H1 (cell line): ENCODE data around the gene MEF2D. TPM values are rescaled to one million over a fixed set of nuclear protein-coding genes. Genes with fewer than 3 reads are reported as not detected.

ENCODE experiments used
- CTCF ChIA-PET: fragments of 300-600 bp; sonication (Branson Sonifier 250); formaldehyde crosslinking; loops from one replicate; lab custom pipeline; 2021; ENCODE audit not compliant: partially characterized antibody; lab: Charles Lee
- POLR2A ChIA-PET: fragments of 300-600 bp; sonication (Branson Sonifier 250); formaldehyde crosslinking; loops from one replicate; lab custom pipeline; 2021; ENCODE audit warnings: inconsistent platforms; ENCODE audit not compliant: partially characterized antibody; lab: Charles Lee
- DNase-seq, 2 experiments: peaks; one replicate each; pipeline versions ENCODE4 v3.0.0 to v3.0.0-alpha.2; 2010 to 2022; ENCODE audit warnings: low spot score in 2 of 2, low read depth in 1 of 2, mixed read lengths in 1 of 2
- FAIRE-seq: peaks from 2 replicates; lab custom pipeline; 2011; peaks lifted over from hg19 to GRCh38; lab: Jason Lieb, UNC
- H2AFZ ChIP-seq: 2 replicates; pipeline ENCODE4 v1.8.1; 2012; ENCODE audit warnings: low read length, inconsistent platforms
- H2AK5ac ChIP-seq: 2 replicates; pipeline ENCODE4 v1.6.1; 2013; ENCODE audit warnings: low read depth, low read length
- H2BK120ac ChIP-seq: replicated peaks from 2 replicates; pipeline ENCODE3; 2013; ENCODE audit warnings: low read depth, low read length, inconsistent platforms
- H2BK12ac ChIP-seq: 2 replicates; pipeline ENCODE4 v1.6.1; 2013; ENCODE audit warnings: low read depth, low read length
- H2BK15ac ChIP-seq: 2 replicates; pipeline ENCODE4 v1.6.1; 2013; ENCODE audit warnings: low read length
- H2BK20ac ChIP-seq: 2 replicates; pipeline ENCODE4 v1.6.1; 2013; ENCODE audit warnings: low read length
- H2BK5ac ChIP-seq: 2 replicates; pipeline ENCODE4 v1.6.1; 2013; ENCODE audit warnings: low read depth, low read length
- H3K14ac ChIP-seq: 2 replicates; pipeline ENCODE4 v1.6.1; 2013; ENCODE audit warnings: inconsistent platforms; ENCODE audit not compliant: insufficient read length
- H3K18ac ChIP-seq: 2 replicates; pipeline ENCODE4 v1.6.1; 2013; ENCODE audit warnings: low read length; ENCODE audit errors: extremely low read depth
- H3K23ac ChIP-seq: 2 replicates; pipeline ENCODE4 v1.6.1; 2013; ENCODE audit warnings: inconsistent platforms; ENCODE audit not compliant: insufficient read length
- H3K23me2 ChIP-seq: 2 replicates; pipeline ENCODE4 v1.6.1; 2013; ENCODE audit warnings: low read depth, low read length
- H3K27ac ChIP-seq: 2 replicates; pipeline ENCODE4 v1.6.1; 2011; ENCODE audit warnings: low read depth, low read length, inconsistent platforms
- H3K27me3 ChIP-seq, 4 experiments: replicated peaks in 1 of 4; 1 replicate in 1 of 4; 2 replicates in 3 of 4; pipeline versions ENCODE4 v1.6.1 to v1.8.1; 2011 to 2013; ENCODE audit warnings: low read length in 3 of 4, mild to moderate bottlenecking in 3 of 4, inconsistent platforms in 2 of 4, mixed read lengths in 2 of 4, moderate library complexity in 1 of 4; ENCODE audit not compliant: control insufficient read depth in 3 of 4, insufficient read depth in 3 of 4; ENCODE audit errors: extremely low read depth in 1 of 4
- H3K36me3 ChIP-seq, 4 experiments: 2 replicates each; pipeline versions ENCODE4 v1.6.1 to v1.8.1; 2011 to 2013; ENCODE audit warnings: mild to moderate bottlenecking in 4 of 4, low read length in 3 of 4, moderate library complexity in 2 of 4, control low read depth in 1 of 4, inconsistent platforms in 1 of 4; ENCODE audit not compliant: insufficient read depth in 4 of 4, control insufficient read depth in 2 of 4
- H3K4ac ChIP-seq: replicated peaks from 2 replicates; pipeline ENCODE3; 2013; ENCODE audit warnings: low read length, low read depth, mixed read lengths, inconsistent platforms; ENCODE audit not compliant: insufficient read length
- H3K4me1 ChIP-seq, 4 experiments: replicated peaks in 1 of 4; 1 replicate in 1 of 4; 2 replicates in 3 of 4; pipeline versions ENCODE4 v1.6.1 to v1.8.1; 2011 to 2013; ENCODE audit warnings: low read length in 3 of 4, inconsistent platforms in 2 of 4, mixed read lengths in 1 of 4; ENCODE audit not compliant: insufficient read depth in 4 of 4, control insufficient read depth in 3 of 4
- H3K4me2 ChIP-seq, 2 experiments: 2 replicates each; pipeline versions ENCODE4 v1.6.1 to v1.8.1; 2011 to 2013; ENCODE audit warnings: low read depth in 2 of 2, low read length in 2 of 2, control low read depth in 1 of 2, inconsistent platforms in 1 of 2, mild to moderate bottlenecking in 1 of 2; ENCODE audit not compliant: insufficient read depth in 1 of 2
- H3K4me3 ChIP-seq, 4 experiments: fragments of 200-600, 300-600 bp in 1 of 4; sonication (generic), shearing (Covaris generic), sonication (Bioruptor Twin) in 1 of 4; 2 replicates each; pipeline versions ENCODE4 v1.5.1 to v1.8.1; 2011 to 2016; ENCODE audit warnings: low read length in 4 of 4, low read depth in 3 of 4, control low read depth in 2 of 4, inconsistent platforms in 2 of 4, mild to moderate bottlenecking in 2 of 4, mixed read lengths in 1 of 4, moderate library complexity in 1 of 4; ENCODE audit not compliant: insufficient read depth in 2 of 4; ENCODE audit errors: extremely low read depth in 1 of 4
- H3K56ac ChIP-seq: replicated peaks from 2 replicates; pipeline ENCODE3; 2013; ENCODE audit warnings: low read depth, mild to moderate bottlenecking, mixed read lengths, low read length, inconsistent platforms; ENCODE audit not compliant: insufficient read length
- H3K79me1 ChIP-seq: 2 replicates; pipeline ENCODE4 v1.6.1; 2013; ENCODE audit warnings: low read depth, low read length, control low read depth
- H3K79me2 ChIP-seq, 2 experiments: 2 replicates each; pipeline versions ENCODE4 v1.6.1 to v1.8.1; 2012 to 2013; ENCODE audit warnings: low read length in 2 of 2, mild to moderate bottlenecking in 2 of 2, inconsistent platforms in 1 of 2; ENCODE audit not compliant: insufficient read depth in 2 of 2, control insufficient read depth in 1 of 2
- H3K9ac ChIP-seq, 4 experiments: replicated peaks in 1 of 4; 1 replicate in 1 of 4; 2 replicates in 3 of 4; pipeline versions ENCODE4 v1.6.1 to v1.8.1; 2011 to 2013; ENCODE audit warnings: low read depth in 3 of 4, low read length in 3 of 4, control low read depth in 2 of 4, mild to moderate bottlenecking in 2 of 4, moderate library complexity in 2 of 4, inconsistent platforms in 1 of 4; ENCODE audit errors: extremely low read depth in 1 of 4
- H3K9me3 ChIP-seq, 2 experiments: 2 replicates each; pipeline versions ENCODE4 v1.6.1 to v1.8.1; 2012 to 2013; ENCODE audit warnings: mild to moderate bottlenecking in 2 of 2, moderate library complexity in 2 of 2, control low read depth in 1 of 2, inconsistent platforms in 1 of 2, low read depth in 1 of 2, low read length in 1 of 2, mixed read lengths in 1 of 2; ENCODE audit not compliant: insufficient read depth in 2 of 2
- H4K20me1 ChIP-seq, 2 experiments: replicated peaks in 1 of 2; 2 replicates each; pipeline versions ENCODE3 to v1.8.1; 2011 to 2013; ENCODE audit warnings: inconsistent platforms in 2 of 2, low read length in 2 of 2, mild to moderate bottlenecking in 1 of 2; ENCODE audit not compliant: insufficient read depth in 2 of 2, control insufficient read depth in 1 of 2
- H4K5ac ChIP-seq: 2 replicates; pipeline ENCODE4 v1.6.1; 2013; ENCODE audit warnings: low read length, low read depth, mixed read lengths, inconsistent platforms; ENCODE audit not compliant: insufficient read length
- H4K8ac ChIP-seq: 2 replicates; pipeline ENCODE4 v1.8.0; 2013; ENCODE audit warnings: mild to moderate bottlenecking, moderate library complexity, low read length, inconsistent platforms; ENCODE audit not compliant: insufficient read depth; ENCODE audit errors: extremely low read depth
- H4K91ac ChIP-seq: replicated peaks from 2 replicates; pipeline ENCODE3; 2013; ENCODE audit warnings: low read length, mixed read lengths, inconsistent platforms; ENCODE audit not compliant: insufficient read length
- ASH2L ChIP-seq: fragments of 200-600, 300-600 bp; sonication (generic); IDR thresholded peaks from one replicate; pipeline ENCODE4 v1.7.1; 2017; ENCODE audit warnings: low read length
- CBX5 ChIP-seq: fragments of 300-800, 300-1000 bp; sonication (generic); IDR thresholded peaks from 2 replicates; pipeline ENCODE4 v1.7.1; 2016; ENCODE audit warnings: antibody characterized with exemption, low read length, low read depth
- CTCF ChIP-seq, 3 experiments: IDR thresholded peaks; 1 replicate in 2 of 3; 2 replicates in 1 of 3; pipeline versions ENCODE4 v1.5.1 to v1.6.1; 2011; ENCODE audit warnings: low read length in 3 of 3, mild to moderate bottlenecking in 3 of 3, inconsistent platforms in 2 of 3, low read depth in 1 of 3, moderate library complexity in 1 of 3; ENCODE audit not compliant: insufficient read depth in 1 of 3; ENCODE audit errors: control extremely low read depth in 1 of 3
- RNF2 ChIP-seq: fragments of 200-900, 300-1000 bp; sonication (generic); IDR thresholded peaks from 2 replicates; pipeline ENCODE4 v1.7.1; 2016; ENCODE audit warnings: borderline replicate concordance, low read depth, mild to moderate bottlenecking, antibody characterized with exemption, low read length; ENCODE audit not compliant: poor library complexity, severe bottlenecking; ENCODE audit errors: missing control alignments
- SAP30 ChIP-seq: fragments of 300-600 bp; sonication (generic); IDR thresholded peaks from 2 replicates; pipeline ENCODE4 v1.7.1; 2012; ENCODE audit warnings: low read length, moderate library complexity, mild to moderate bottlenecking, inconsistent platforms; ENCODE audit not compliant: insufficient read depth, insufficient replicate concordance
- SIRT6 ChIP-seq: IDR thresholded peaks from one replicate; pipeline ENCODE4 v1.7.1; 2012; ENCODE audit warnings: low read length, inconsistent platforms
- SUZ12 ChIP-seq: fragments of 200-600 bp; sonication (generic); IDR thresholded peaks from 2 replicates; pipeline ENCODE4 v1.6.1; 2012; ENCODE audit warnings: mild to moderate bottlenecking, inconsistent platforms, low read length, moderate library complexity, mixed read lengths
- YY1 ChIP-seq: IDR thresholded peaks from 2 replicates; pipeline ENCODE4 v1.6.1; 2011; ENCODE audit warnings: low read depth, mild to moderate bottlenecking, low read length
- WGBS, 2 experiments: shearing (Covaris generic) in 1 of 2; methylation state at CpG; one replicate each; pipeline versions ENCODE4 v1.1.6 to v1.1.7; 2013 to 2015; ENCODE audit warnings: low lambda C conversion rate in 2 of 2, mixed read lengths in 2 of 2, inconsistent platforms in 1 of 2, low coverage in 1 of 2, missing lambda C conversion rate in 1 of 2; ENCODE audit not compliant: insufficient replicate concordance in 2 of 2, insufficient coverage in 1 of 2, insufficient read length in 1 of 2; ENCODE audit errors: extremely low coverage in 1 of 2, missing lambda C conversion rate in 1 of 2; 5-methylcytosine and 5-hydroxymethylcytosine counted together
- polyA plus RNA-seq, 7 experiments: library from polyadenylated mRNA; depleted of rRNA in 3 of 7; stranded (reverse) in 5 of 7; unstranded in 2 of 7; fragments of >200 nt in 5 of 7; fragments of 200-250 nt in 2 of 7; gene quantifications; 1 replicate in 5 of 7; 2 replicates in 1 of 7; 4 replicates in 1 of 7; pipeline versions ENCODE4 v1.2.1 to v1.2.3, GENCODE V29; 2011 to 2013; ENCODE audit warnings: missing spikeins in 2 of 7, mixed read lengths in 2 of 7
- total RNA-seq: library from RNA; stranded (reverse); fragmentation: NEBNext Ultra II Directional; extraction: Animal tissue kit (Norgen Biotek cat#: 25700); gene quantifications from 2 replicates; pipeline ENCODE4 v1.2.1, GENCODE V29; 2021
- TF ChIP-seq, protein P1 (sequence below): IDR thresholded peaks from 2 replicates; pipeline ENCODE4 v1.6.1; 2012; ENCODE audit warnings: low read length, inconsistent platforms

Gene MEF2D
- total and polyA plus RNA-seq, 2 of the 8 experiments (the other 6 are each of a cell fraction or from before 2014, with no cell fraction given), result 17.3 to 20.3 TPM

DNA sequence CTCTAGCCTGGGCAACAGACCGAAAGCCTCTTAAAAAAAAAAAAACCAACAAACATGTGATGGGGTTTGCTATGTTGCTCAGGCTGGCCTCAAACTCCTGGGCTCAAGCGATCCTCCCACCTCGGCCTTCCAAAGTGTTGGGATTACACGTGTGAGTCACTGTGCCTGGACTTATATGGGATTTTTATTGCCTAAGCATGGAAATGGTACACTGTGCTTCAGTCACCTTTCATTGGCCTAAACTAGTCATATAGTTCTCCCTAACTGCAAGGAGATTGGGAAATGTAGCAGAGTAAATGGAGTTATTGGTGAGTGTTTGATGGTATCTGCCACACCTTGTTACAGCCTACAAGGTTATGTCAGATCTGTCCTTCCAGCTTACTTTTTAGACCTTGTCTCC is 17.2 kb upstream of the MEF2D start:
- H2BK15ac ChIP-seq, result no peak overlapping the region
- no peak overlapping the region for H3K14ac ChIP-seq
- H3K4me2 ChIP-seq, result no peak overlapping the region
- H3K27me3 ChIP-seq, result no peaks in the 10 kb centered on the region
- H3K9ac ChIP-seq, result no peak overlapping the region
- H3K18ac ChIP-seq, result no peak overlapping the region
- H4K5ac ChIP-seq, result no peak overlapping the region
- no peak overlapping the region for H3K4ac ChIP-seq
- H2AK5ac ChIP-seq, result no peak overlapping the region
- H3K79me1 ChIP-seq, result no peaks in the 10 kb centered on the region
- H3K36me3 ChIP-seq, result no peaks in the 10 kb centered on the region
- ChIA-PET CTCF (interaction anchor here (0.6 to 2.0 kb wide), 7 partner anchors 9 to 67 kb away, joined by 3 to 5 read pairs (median 3); partner anchors contain the start of gene MEF2D), POLR2A (interaction anchor here (0.9 to 1.1 kb wide), 2 partner anchors 9 to 26 kb away, joined by 3 to 4 read pairs; no protein-coding TSS in a partner anchor)
- no peak overlapping the region for H2AFZ ChIP-seq
- no peak overlapping the region for H2BK12ac ChIP-seq
- no peak overlapping the region for H3K27ac ChIP-seq
- no peak overlapping the region for H3K4me3 ChIP-seq
- H3K23me2 ChIP-seq, result no peaks in the 10 kb centered on the region
- no peaks in the 10 kb centered on the region for H4K20me1 ChIP-seq
- no peak for DNase-seq
- no peaks in the 10 kb centered on the region for H3K79me2 ChIP-seq
- no peak overlapping the region for H2BK120ac ChIP-seq
- no peak overlapping the region for H4K8ac ChIP-seq
- no peak overlapping the region for H3K56ac ChIP-seq
- no peak overlapping the region for H4K91ac ChIP-seq
- WGBS, 2 experiments, result 73% methylated on average over 4 of the region's 4 CpGs; no CpG with 5 or more reads in 1 of the 2 experiments
- no peak overlapping the region for H2BK20ac ChIP-seq
- no peak overlapping the region for H2BK5ac ChIP-seq
- H3K9me3 ChIP-seq, result no peaks in the 10 kb centered on the region
- H3K23ac ChIP-seq, result no peak overlapping the region
- FAIRE-seq, result no peak
- no peaks in the 10 kb centered on the region for H3K4me1 ChIP-seq
- TF ChIP-seq CTCF (IDR thresholded peaks at IDR 0.05; ENCODE audit: control extremely low read depth in 1 of 3, insufficient read depth in 1 of 3, low read depth in 1 of 3, low read length in 3 of 3) (no peak), SUZ12 (no peak), YY1 (no peak), SAP30 (no peak), SIRT6 (no peak), CBX5 (no peak), ASH2L (no peak), RNF2 (no peak)
- TF ChIP-seq, protein P1, sequence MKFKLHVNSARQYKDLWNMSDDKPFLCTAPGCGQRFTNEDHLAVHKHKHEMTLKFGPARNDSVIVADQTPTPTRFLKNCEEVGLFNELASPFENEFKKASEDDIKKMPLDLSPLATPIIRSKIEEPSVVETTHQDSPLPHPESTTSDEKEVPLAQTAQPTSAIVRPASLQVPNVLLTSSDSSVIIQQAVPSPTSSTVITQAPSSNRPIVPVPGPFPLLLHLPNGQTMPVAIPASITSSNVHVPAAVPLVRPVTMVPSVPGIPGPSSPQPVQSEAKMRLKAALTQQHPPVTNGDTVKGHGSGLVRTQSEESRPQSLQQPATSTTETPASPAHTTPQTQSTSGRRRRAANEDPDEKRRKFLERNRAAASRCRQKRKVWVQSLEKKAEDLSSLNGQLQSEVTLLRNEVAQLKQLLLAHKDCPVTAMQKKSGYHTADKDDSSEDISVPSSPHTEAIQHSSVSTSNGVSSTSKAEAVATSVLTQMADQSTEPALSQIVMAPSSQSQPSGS, result no peak
